Measurements from ENCODE around the gene HMGXB4. TPM values are rescaled to one million over a fixed set of nuclear protein-coding genes. Genes with fewer than 3 reads are reported as not detected.

The HMGXB4 gene
- total RNA-seq, 4 donors from 2014 or later, result 15.0 to 39.3 (median 20.3) TPM

DNA sequence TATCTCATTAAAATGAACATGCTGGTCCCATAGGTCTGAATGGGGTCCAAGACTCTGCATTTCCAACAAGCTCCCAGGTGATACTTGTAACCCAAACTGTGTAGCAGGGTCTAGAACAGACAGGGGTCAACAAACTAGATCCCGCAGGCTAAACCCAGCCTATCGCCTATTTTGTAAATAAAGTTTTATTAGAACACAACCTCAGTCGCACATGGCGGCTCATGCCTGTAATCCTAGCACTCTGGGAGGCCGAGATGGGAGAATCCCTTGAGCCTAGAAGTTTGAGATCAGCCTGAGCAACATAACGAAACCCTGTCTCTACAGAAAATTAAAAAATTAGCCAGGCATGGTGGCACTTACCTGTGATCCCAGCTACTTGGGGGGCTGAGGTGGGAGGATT is 42.3 kb upstream of the HMGXB4 start:
- peaks cover 21% of the 10 kb centered on the region for H3K27me3 ChIP-seq
- H3K4me3 ChIP-seq, result no peak overlapping the region
- no peak for DNase-seq (ENCODE audit: low spot score in 2 of 2)
- no peak overlapping the region for H3K27ac ChIP-seq
- no peaks in the 10 kb centered on the region for H3K9me3 ChIP-seq
- H3K4me1 ChIP-seq, result no peaks in the 10 kb centered on the region
- H3K36me3 ChIP-seq, result no peaks in the 10 kb centered on the region
- WGBS, result 88% methylated on average over 6 of the region's 6 CpGs
- TF ChIP-seq POLR2A (IDR thresholded peaks at IDR 0.05), result no peak

DNA sequence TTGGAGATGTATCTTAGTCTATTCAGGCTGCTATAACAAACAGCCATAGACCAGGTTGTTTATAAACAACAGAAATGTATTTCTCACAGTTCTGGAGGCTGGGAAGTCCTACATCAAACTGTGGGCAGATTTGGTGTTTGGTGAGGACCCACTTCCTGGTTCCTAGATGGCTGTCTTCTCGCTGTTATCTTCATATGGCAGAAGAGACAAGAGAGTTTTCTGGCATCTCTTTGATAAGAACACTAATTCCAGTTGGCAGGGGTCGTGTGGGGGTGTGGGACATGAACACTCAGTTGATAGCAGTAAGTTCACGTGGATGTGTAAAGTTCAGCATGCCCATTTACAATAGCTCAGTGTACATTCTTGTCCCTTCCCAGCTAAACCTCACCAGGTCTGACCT is 41.3 kb upstream of the HMGXB4 start:
- TF ChIP-seq POLR2AphosphoS5 (IDR thresholded peaks at IDR 0.05), result no peak
- TF ChIP-seq, protein P1, sequence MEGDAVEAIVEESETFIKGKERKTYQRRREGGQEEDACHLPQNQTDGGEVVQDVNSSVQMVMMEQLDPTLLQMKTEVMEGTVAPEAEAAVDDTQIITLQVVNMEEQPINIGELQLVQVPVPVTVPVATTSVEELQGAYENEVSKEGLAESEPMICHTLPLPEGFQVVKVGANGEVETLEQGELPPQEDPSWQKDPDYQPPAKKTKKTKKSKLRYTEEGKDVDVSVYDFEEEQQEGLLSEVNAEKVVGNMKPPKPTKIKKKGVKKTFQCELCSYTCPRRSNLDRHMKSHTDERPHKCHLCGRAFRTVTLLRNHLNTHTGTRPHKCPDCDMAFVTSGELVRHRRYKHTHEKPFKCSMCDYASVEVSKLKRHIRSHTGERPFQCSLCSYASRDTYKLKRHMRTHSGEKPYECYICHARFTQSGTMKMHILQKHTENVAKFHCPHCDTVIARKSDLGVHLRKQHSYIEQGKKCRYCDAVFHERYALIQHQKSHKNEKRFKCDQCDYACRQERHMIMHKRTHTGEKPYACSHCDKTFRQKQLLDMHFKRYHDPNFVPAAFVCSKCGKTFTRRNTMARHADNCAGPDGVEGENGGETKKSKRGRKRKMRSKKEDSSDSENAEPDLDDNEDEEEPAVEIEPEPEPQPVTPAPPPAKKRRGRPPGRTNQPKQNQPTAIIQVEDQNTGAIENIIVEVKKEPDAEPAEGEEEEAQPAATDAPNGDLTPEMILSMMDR (IDR thresholded peaks at IDR 0.05), result no peak
- H3K27me3 ChIP-seq, result peaks cover 13% of the 10 kb centered on the region
- no peak overlapping the region for H3K27ac ChIP-seq
- no peaks in the 10 kb centered on the region for H3K36me3 ChIP-seq
- no peak for DNase-seq (ENCODE audit: low spot score in 2 of 2)
- H3K4me1 ChIP-seq, result no peaks in the 10 kb centered on the region
- no peak overlapping the region for H3K4me3 ChIP-seq
- no peaks in the 10 kb centered on the region for H3K9me3 ChIP-seq
- 60% methylated on average over 3 of the region's 3 CpGs for WGBS

DNA sequence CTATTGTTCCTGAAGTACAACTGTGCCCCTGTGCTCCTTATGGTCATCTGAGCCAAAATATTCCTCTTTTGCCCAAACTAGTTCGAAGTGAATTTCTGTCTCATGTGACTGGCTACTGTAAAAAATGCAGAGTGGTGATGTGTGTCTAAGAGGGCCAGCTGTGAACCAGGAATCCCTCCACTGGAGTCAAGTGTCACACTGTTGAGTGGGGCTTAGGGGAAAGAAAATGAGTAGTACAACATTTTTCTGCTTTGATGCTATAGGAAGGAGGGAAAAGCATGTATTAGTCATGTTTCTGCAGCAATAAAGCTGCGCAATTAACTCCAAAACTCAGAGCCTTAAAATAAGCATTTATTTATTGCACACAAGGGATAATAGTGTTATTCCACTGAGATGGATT is 39.8 kb upstream of the HMGXB4 start:
- no peak for TF ChIP-seq POLR2AphosphoS5 (IDR thresholded peaks at IDR 0.05)
- TF ChIP-seq POLR2A (IDR thresholded peaks at IDR 0.05), result no peak
- no peak for TF ChIP-seq EP300 (IDR thresholded peaks at IDR 0.05)
- TF ChIP-seq, protein P1 (IDR thresholded peaks at IDR 0.05), result no peak
- Histone ChIP-seq H3K27ac (no peak overlapping the region), H3K36me3 (no peaks in the 10 kb centered on the region), H3K9me3 (no peaks in the 10 kb centered on the region), H3K27me3 (peaks cover 3% of the 10 kb centered on the region), H3K4me3 (no peak overlapping the region), H3K4me1 (no peaks in the 10 kb centered on the region)
- 64% methylated on average over 2 of the region's 2 CpGs for WGBS
- no peak for DNase-seq (ENCODE audit: low spot score in 2 of 2)

DNA sequence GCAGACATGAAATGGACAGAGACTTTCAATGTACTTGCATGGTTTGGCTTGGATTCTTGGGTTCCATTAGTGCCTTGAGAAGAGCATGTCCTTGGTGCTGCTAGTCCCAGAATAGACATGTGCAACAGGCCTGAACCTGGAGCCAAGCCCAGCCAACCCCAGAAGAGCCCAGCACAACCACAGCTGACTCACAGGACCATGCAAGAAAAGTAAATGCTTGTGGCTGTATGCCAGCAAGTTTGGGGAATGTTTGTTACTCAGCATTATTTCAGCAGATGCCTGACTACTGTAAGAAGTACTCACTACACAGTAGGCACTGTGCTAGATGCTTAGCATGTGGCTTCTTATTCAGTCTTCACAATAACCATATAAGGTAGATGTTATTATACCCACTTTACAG is 39.2 kb upstream of the HMGXB4 start:
- no peak overlapping the region for H3K4me3 ChIP-seq
- no peaks in the 10 kb centered on the region for H3K4me1 ChIP-seq
- H3K27ac ChIP-seq, result no peak overlapping the region
- no peaks in the 10 kb centered on the region for H3K36me3 ChIP-seq
- H3K27me3 ChIP-seq, result peaks cover 3% of the 10 kb centered on the region
- no peaks in the 10 kb centered on the region for H3K9me3 ChIP-seq
- TF ChIP-seq POLR2A (IDR thresholded peaks at IDR 0.05), result no peak
- DNase-seq (ENCODE audit: low spot score in 2 of 2), result no peak

DNA sequence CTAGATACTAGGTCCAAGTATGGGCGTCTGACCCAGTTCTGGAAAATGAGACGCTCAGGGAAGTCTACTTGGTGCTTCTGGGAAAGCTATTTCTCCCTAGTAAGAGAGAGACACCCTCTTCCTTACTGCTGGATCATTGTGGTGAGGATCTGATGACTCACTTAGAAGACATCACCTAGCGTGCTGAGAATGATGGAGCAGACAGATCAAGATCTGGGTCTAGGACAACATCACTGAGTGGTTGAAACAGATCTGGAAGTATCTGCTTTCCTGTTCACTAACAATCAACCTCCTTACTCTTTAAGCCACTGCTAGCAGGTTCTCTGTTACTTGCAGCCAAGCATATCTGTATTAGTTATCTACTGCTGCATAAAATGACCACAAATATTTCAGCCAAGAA is 38.3 kb upstream of the HMGXB4 start:
- Histone ChIP-seq H3K4me3 (no peak overlapping the region), H3K9me3 (no peaks in the 10 kb centered on the region), H3K36me3 (no peaks in the 10 kb centered on the region), H3K4me1 (no peaks in the 10 kb centered on the region), H3K27ac (no peak overlapping the region), H3K27me3 (peaks cover 4% of the 10 kb centered on the region)
- TF ChIP-seq POLR2A (IDR thresholded peaks at IDR 0.05) (no peak), EP300 (IDR thresholded peaks at IDR 0.05) (no peak), POLR2AphosphoS5 (IDR thresholded peaks at IDR 0.05) (no peak)
- TF ChIP-seq, protein P1 (IDR thresholded peaks at IDR 0.05), result no peak
- DNase-seq (ENCODE audit: low spot score in 2 of 2), result no peak
- 54% methylated on average over 3 of the region's 3 CpGs for WGBS

DNA sequence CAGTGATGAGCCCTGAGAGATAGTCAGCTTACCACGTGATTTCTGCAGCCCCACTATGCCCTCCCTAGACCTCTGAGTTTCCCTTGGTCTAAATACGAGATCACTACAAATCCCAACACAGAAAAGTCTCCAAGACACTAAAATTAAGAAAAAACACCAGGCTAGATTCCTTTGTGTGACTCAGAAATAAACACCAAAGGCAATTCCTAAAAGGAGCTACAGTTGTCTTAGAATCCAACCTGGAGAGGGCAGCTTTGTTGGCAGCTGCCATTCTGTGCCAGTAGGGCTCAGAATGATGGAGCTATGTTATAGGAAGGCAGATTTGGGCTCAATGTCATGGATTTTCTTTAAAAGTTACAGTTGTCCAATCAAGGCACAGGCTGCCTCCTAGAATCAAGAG is 37.1 kb upstream of the HMGXB4 start:
- Histone ChIP-seq H3K4me3 (no peak overlapping the region), H3K27me3 (peaks cover 8% of the 10 kb centered on the region), H3K9me3 (no peaks in the 10 kb centered on the region), H3K27ac (no peak overlapping the region), H3K36me3 (no peaks in the 10 kb centered on the region), H3K4me1 (no peaks in the 10 kb centered on the region)
- no peak for DNase-seq (ENCODE audit: low spot score in 2 of 2)
- 79% methylated on average over 2 of the region's 2 CpGs for WGBS
- TF ChIP-seq EP300 (IDR thresholded peaks at IDR 0.05) (no peak), POLR2AphosphoS5 (IDR thresholded peaks at IDR 0.05) (no peak), POLR2A (IDR thresholded peaks at IDR 0.05) (no peak)
- TF ChIP-seq, protein P1 (IDR thresholded peaks at IDR 0.05), result no peak

All from suprapubic skin (tissue), 4 donors.